HT1080 (cell line): ENCODE results near the gene IGSF11. TPM values are rescaled to one million over a fixed set of nuclear protein-coding genes. Genes with fewer than 3 reads are reported as not detected.
"Not testable (repeated sequence)": the region's sequence is repeated elsewhere in the genome, so short reads cannot be mapped to it uniquely, and the experiment has no call there.

ENCODE experiments used
- DNase-seq: peaks from one replicate; pipeline ENCODE4 v3.0.0-alpha.2; 2015; ENCODE audit warnings: low read depth
- total RNA-seq: library from RNA; depleted of rRNA; stranded (reverse); fragments of >200 nt; shearing (Covaris generic); gene quantifications from 2 replicates; pipeline ENCODE4 v1.2.3, GENCODE V29; 2014

The IGSF11 gene
- total RNA-seq, 1 experiment from 2014 or later: not detected

- no peak for DNase-seq
Measured at GRCh38 chr3:118990823-118991560, 43.7 kb downstream of the IGSF11 start.

- DNase-seq: no peak
Measured at GRCh38 chr3:118988198-118989130, 46.2 kb downstream of the IGSF11 start.

GRCh38 chr3:118987477-118987876 is 47.2 kb downstream of the IGSF11 start:
- DNase-seq: peak; percentile 8

GRCh38 chr3:118986734-118987133 is 47.9 kb downstream of the IGSF11 start:
- DNase-seq: no peak

GRCh38 chr3:118984699-118985098 is 49.9 kb downstream of the IGSF11 start:
- no peak for DNase-seq

GRCh38 chr3:118981494-118982134 is 53.0 kb downstream of the IGSF11 start:
- DNase-seq: no peak

GRCh38 chr3:118980832-118981231 is 53.8 kb downstream of the IGSF11 start:
- DNase-seq: no peak

- no peak for DNase-seq
Measured at GRCh38 chr3:118978393-118978758, 56.3 kb downstream of the IGSF11 start.

- DNase-seq: no peak
Measured at GRCh38 chr3:118977671-118978392, 56.8 kb downstream of the IGSF11 start.

- DNase-seq: no peak
Measured at GRCh38 chr3:118977118-118977517, 57.5 kb downstream of the IGSF11 start.

GRCh38 chr3:118975476-118975875 is 59.2 kb downstream of the IGSF11 start:
- not testable (repeated sequence) for DNase-seq

- no peak for DNase-seq
Measured at GRCh38 chr3:118974356-118975097, 60.1 kb downstream of the IGSF11 start.

- no peak for DNase-seq
Measured at GRCh38 chr3:118973050-118973449, 61.6 kb downstream of the IGSF11 start.

- no peak for DNase-seq
Measured at GRCh38 chr3:118970819-118971218, 63.8 kb downstream of the IGSF11 start.

- DNase-seq: no peak
Measured at GRCh38 chr3:118968640-118969039, 66.0 kb downstream of the IGSF11 start.

- DNase-seq: no peak
Measured at GRCh38 chr3:118968111-118968510, 66.5 kb downstream of the IGSF11 start.

- DNase-seq: no peak
Measured at GRCh38 chr3:118966700-118967099, 67.9 kb downstream of the IGSF11 start.

GRCh38 chr3:118963711-118964110 is 70.9 kb downstream of the IGSF11 start:
- no peak for DNase-seq

GRCh38 chr3:118960876-118961450 is 73.7 kb downstream of the IGSF11 start:
- DNase-seq: peak; percentile 22

GRCh38 chr3:118955914-118956556 is 78.6 kb downstream of the IGSF11 start:
- no peak for DNase-seq
